Measurements from ENCODE around the gene PLA2G4B.

The PLA2G4B gene

DNA sequence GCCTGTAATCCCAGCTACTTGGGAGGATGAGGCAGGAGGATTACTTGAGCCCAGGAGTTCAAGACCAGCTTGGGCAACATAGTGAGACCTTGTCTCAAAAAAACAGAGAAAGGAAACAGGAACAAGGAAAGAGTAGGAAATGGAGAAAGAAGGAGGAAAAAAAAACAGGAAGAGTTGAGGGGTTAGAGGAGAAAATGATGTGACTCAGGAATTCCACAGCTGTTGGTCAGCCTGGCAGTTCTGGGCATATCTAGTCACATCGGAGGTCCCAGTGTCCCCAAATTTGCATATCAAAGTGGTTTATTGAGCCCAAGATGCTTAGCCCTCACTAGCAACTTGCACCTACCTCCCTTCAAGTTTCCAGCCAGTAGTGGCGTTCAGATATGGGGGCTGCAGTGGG is 29.5 kb upstream of the PLA2G4B start:
- H3K4me3 ChIP-seq (replicated peaks; ENCODE audit: low read depth, low read length): no peak overlapping the region
- TF ChIP-seq, protein P1, sequence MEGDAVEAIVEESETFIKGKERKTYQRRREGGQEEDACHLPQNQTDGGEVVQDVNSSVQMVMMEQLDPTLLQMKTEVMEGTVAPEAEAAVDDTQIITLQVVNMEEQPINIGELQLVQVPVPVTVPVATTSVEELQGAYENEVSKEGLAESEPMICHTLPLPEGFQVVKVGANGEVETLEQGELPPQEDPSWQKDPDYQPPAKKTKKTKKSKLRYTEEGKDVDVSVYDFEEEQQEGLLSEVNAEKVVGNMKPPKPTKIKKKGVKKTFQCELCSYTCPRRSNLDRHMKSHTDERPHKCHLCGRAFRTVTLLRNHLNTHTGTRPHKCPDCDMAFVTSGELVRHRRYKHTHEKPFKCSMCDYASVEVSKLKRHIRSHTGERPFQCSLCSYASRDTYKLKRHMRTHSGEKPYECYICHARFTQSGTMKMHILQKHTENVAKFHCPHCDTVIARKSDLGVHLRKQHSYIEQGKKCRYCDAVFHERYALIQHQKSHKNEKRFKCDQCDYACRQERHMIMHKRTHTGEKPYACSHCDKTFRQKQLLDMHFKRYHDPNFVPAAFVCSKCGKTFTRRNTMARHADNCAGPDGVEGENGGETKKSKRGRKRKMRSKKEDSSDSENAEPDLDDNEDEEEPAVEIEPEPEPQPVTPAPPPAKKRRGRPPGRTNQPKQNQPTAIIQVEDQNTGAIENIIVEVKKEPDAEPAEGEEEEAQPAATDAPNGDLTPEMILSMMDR (IDR thresholded peaks at IDR 0.05; ENCODE audit: low read depth, low read length, missing control alignments): no peak
- no peak for DNase-seq (ENCODE audit: extremely low read depth, low read depth)

DNA sequence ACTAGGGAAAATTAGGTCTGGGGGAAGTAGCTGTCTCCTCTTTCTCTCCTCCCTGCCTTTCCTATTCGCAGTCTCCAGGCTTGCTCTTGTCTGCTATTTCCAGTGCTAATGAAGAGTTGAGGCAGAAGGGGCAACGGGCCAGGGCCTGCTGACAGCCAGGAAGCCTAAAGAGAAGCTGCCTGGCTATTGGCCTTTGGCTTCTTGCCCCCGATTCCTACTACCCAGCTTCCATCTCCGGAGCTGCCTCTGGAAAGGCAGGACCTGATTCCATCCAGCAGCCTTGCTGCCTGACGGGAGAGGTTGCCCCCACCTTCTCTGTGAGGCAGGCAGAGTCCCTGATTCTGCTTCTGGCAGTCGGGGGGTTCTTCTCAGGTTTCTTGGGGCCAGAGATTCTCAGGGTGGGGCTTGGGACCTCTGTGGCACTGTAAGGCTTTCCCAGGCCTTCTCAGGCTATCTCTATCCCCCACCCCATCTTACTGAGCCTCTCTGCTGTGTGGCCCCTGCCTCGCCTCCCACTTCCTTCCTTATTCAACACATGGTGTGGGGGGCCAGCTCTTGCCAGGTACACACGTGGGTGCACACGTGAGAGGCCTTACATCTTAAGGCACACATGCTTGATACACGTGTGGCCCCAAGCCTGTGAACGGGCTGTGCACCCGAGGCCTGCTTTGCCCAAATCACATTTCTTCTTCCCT is 29.0 kb upstream of the PLA2G4B start:
- DNase-seq (ENCODE audit: extremely low read depth, low read depth): no peak
- no peak overlapping the region for H3K4me3 ChIP-seq (replicated peaks; ENCODE audit: low read depth, low read length)
- TF ChIP-seq, protein P1 (IDR thresholded peaks at IDR 0.05; ENCODE audit: low read depth, low read length, missing control alignments): no peak

DNA sequence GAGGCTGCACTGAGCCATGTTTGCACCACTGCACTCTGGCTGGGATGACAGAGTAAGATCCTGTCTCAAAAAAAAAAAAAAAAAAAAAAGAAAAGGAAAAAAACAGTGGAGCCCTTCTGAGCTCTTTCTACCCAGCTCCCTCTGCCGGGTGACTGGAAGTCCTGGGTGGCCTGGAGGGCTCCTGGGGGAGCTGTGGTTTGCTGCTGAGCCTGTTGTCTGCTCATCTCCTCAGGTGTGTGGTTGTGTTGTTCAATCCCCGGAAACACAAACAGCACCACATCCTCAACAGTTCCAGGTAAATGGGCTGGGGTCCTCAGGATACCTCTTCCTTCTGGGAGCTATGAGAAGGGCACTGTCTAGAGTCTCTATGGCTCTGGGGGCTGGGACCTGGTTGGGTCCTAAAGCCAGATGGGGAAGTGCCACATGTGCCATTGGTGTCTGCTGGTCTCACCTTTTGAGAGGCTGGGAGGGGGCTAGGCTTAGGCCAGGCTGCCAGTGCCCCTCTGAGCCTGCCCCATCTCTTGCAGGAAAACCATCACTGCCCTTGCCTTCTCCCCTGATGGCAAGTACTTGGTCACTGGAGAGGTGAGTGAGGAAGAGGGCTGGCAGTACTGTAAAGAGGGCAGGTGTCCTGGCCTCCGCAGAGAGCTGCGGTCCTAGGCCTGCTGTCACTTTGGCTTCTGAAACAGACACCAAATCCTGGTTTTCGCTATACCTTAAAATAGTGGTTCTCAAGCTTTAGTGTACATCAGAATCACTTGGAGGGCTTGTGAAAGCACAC is 27.8 kb upstream of the PLA2G4B start:
- no peak overlapping the region for H3K4me3 ChIP-seq (replicated peaks; ENCODE audit: low read depth, low read length)
- no peak for DNase-seq (ENCODE audit: extremely low read depth, low read depth)
- TF ChIP-seq, protein P1 (IDR thresholded peaks at IDR 0.05; ENCODE audit: low read depth, low read length, missing control alignments): no peak

DNA sequence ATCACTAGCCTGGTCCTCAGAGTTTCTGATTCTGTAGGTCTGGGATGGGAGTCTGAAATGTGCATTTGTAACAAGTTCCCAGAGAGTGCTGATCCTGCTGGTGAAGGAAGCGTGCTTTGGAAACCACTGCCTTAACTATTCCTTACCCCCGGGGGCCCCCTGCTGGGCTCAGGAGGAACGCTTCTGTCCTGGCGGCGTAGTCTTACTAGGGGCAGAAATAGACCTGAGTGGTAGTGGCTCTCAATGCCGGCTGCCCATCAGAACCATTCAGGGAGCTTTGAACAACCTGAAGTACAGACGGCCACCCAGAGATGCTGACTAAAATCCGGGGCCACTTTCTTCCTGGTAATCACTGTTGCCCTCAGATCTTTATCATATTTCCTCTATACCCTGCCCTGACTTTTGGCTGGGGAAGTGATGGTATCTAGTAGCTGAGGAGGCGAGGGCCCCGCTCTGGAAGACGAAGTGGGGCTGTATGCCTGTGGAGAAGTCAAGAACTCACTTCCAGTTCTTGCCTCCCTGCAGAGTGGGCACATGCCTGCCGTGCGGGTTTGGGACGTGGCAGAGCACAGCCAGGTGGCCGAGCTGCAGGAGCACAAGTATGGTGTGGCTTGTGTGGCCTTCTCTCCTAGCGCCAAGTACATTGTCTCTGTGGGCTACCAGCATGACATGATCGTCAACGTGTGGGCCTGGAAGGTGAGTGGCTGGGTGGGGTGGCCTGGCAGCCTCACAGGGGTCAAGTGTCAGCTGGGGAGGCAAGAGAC is 27.0 kb upstream of the PLA2G4B start:
- TF ChIP-seq, protein P1 (IDR thresholded peaks at IDR 0.05; ENCODE audit: low read depth, low read length, missing control alignments): peak; percentile 93
- peak; percentile 69 for DNase-seq (ENCODE audit: extremely low read depth, low read depth)
- H3K4me3 ChIP-seq (replicated peaks; ENCODE audit: low read depth, low read length): no peak overlapping the region

DNA sequence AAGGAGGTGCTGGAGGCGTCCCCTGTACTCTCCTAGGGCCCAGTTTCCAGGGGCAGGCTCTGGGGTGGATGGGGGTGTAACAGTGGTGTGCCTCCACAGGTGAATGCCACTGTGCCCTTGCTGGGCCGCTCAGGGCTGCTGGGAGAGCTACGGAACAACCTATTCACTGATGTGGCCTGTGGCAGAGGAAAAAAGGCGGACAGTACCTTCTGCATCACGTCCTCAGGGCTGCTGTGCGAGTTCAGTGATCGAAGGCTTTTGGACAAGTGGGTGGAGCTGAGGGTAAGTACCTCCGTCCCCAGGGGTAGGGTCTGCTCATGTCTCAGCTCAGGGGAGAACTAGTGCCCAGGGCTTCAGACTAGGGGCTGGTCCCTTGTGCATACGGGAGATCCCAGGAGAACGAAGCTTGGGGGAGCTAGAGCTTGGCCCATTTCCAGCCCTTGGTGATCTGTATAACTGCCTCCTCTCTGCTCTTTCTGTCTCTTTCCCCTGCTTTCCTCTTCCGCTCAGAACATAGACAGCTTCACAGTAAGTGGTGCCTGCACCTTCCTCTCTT is 25.7 kb upstream of the PLA2G4B start:
- no peak overlapping the region for H3K4me3 ChIP-seq (replicated peaks; ENCODE audit: low read depth, low read length)
- no peak for DNase-seq (ENCODE audit: extremely low read depth, low read depth)
- TF ChIP-seq, protein P1 (IDR thresholded peaks at IDR 0.05; ENCODE audit: low read depth, low read length, missing control alignments): no peak

DNA sequence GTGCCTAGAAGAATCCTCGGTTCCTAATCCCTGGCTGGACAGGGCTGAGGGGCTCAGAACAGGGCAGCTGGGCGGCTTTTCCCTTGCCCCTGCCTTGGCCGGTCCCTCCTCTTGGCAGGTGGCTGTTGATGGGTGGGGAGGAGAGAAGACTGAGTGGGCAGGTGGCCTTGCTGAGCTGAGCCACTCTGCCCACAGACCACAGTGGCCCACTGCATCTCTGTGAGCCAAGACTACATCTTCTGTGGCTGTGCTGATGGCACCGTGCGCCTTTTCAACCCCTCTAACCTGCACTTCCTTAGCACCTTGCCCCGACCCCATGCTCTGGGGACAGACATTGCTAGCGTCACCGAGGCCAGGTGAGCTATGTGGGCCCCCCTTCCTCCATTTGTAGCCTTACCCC is 25.2 kb upstream of the PLA2G4B start:
- H3K4me3 ChIP-seq (replicated peaks; ENCODE audit: low read depth, low read length): no peak overlapping the region
- TF ChIP-seq, protein P1 (IDR thresholded peaks at IDR 0.05; ENCODE audit: low read depth, low read length, missing control alignments): no peak
- DNase-seq (ENCODE audit: extremely low read depth, low read depth): no peak
